ENCODE data around the gene TEKT5. TPM values are rescaled to one million over a fixed set of nuclear protein-coding genes. Genes with fewer than 3 reads are reported as not detected.

Gene TEKT5
- total RNA-seq, 4 donors from 2014 or later = 0.62 TPM; not detected in 3

GRCh38 chr16:10616419-10616755 lies 78.3 kb downstream of the TEKT5 start:
- no peaks in the 10 kb centered on the region for H3K36me3 ChIP-seq
- TF ChIP-seq CTCF (IDR thresholded peaks at IDR 0.05) (no peak), POLR2A (IDR thresholded peaks at IDR 0.05) (no peak)
- intact Hi-C loops (cut with DNase I; ENCODE audit: low total_unique reads) = no loop called here
- no peak overlapping the region for H3K4me3 ChIP-seq
- no peak for DNase-seq
- H3K9me3 ChIP-seq = no peaks in the 10 kb centered on the region
- no peaks in the 10 kb centered on the region for H3K27me3 ChIP-seq
- no peak overlapping the region for H3K27ac ChIP-seq
- H3K4me1 ChIP-seq = no peaks in the 10 kb centered on the region

DNA sequence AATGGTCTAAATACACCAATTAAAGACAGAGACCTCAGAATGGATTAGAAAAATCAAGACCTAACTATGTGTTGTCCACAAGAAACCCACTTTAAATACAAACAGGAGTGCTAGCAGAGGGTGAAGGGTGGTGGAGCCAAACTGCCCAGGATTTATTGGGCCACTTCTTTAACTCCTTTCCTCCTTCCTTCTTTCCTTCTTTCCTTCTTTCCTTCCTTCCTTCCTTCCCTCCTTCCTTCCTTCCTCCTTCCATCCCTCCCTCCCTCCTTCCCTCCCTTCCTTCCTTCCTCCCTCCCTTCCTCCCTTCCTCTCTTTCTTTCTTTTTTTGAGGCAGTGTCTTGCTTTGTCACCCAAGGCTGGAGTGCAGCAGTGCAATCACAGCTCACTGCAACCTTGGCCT lies 80.0 kb downstream of the TEKT5 start:
- Histone ChIP-seq H3K4me1 (no peaks in the 10 kb centered on the region), H3K27ac (no peak overlapping the region), H3K9me3 (no peaks in the 10 kb centered on the region), H3K36me3 (no peaks in the 10 kb centered on the region), H3K4me3 (no peak overlapping the region), H3K27me3 (no peaks in the 10 kb centered on the region)
- no peak for TF ChIP-seq POLR2A (IDR thresholded peaks at IDR 0.05)
- TF ChIP-seq CTCF (IDR thresholded peaks at IDR 0.05) = no peak
- intact Hi-C loops (cut with DNase I; ENCODE audit: low total_unique reads) = no loop called here
- DNase-seq = no peak

- Histone ChIP-seq H3K27me3 (no peaks in the 10 kb centered on the region), H3K27ac (no peak overlapping the region), H3K36me3 (no peaks in the 10 kb centered on the region), H3K9me3 (no peaks in the 10 kb centered on the region), H3K4me1 (no peaks in the 10 kb centered on the region), H3K4me3 (no peak overlapping the region)
- DNase-seq = no peak
- no peak for TF ChIP-seq POLR2A (IDR thresholded peaks at IDR 0.05)
- no peak for TF ChIP-seq CTCF (IDR thresholded peaks at IDR 0.05)
- intact Hi-C loops (cut with DNase I; ENCODE audit: low total_unique reads) = no loop called here
These were observed 80.8 kb downstream of the TEKT5 start for GRCh38 chr16:10613785-10614485.

DNA sequence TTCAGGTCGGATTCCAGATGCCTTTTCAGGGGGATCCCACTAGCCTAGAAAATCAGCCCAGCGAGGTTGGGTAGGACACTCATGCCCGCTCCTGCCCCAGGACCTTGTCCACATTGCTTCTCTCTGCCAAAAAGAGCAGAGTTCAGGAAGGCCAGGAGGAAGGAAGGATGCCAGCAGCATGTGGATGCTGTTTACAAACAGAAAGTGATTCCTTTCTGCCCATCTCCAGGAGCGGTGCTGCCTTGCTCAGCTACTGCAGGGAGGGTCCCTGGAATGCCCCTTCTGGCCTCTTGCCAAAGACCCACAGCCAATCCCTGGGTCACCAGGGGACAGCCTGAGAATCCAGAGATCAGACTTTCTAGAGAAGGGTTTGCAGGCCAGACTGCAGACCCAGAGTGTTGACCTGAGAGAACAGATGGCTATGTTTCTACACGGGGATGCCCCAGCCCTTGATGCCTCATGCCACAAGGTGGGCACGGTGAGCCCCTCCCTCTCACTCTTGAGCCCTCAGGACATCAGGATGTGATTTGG lies 82.0 kb downstream of the TEKT5 start:
- Histone ChIP-seq H3K4me3 (no peak overlapping the region), H3K9me3 (no peaks in the 10 kb centered on the region), H3K36me3 (no peaks in the 10 kb centered on the region), H3K27ac (no peak overlapping the region), H3K4me1 (no peaks in the 10 kb centered on the region), H3K27me3 (no peaks in the 10 kb centered on the region)
- no peak for DNase-seq
- intact Hi-C loops (cut with DNase I; ENCODE audit: low total_unique reads) = no loop called here
- TF ChIP-seq CTCF (IDR thresholded peaks at IDR 0.05) (no peak), POLR2A (IDR thresholded peaks at IDR 0.05) (no peak)

- Histone ChIP-seq H3K9me3 (no peaks in the 10 kb centered on the region), H3K27ac (no peak overlapping the region), H3K36me3 (no peaks in the 10 kb centered on the region), H3K4me1 (no peaks in the 10 kb centered on the region), H3K4me3 (no peak overlapping the region), H3K27me3 (no peaks in the 10 kb centered on the region)
- TF ChIP-seq POLR2A (IDR thresholded peaks at IDR 0.05) = no peak
- no peak for TF ChIP-seq CTCF (IDR thresholded peaks at IDR 0.05)
- intact Hi-C loops (cut with DNase I; ENCODE audit: low total_unique reads) = no loop called here
- DNase-seq = no peak
These were observed 82.8 kb downstream of the TEKT5 start for GRCh38 chr16:10611825-10612342.

Measured in uterus (tissue), 4 donors.